Endodermal cell (in vitro differentiated cells): ENCODE measurements around the gene SGPP2. TPM values are rescaled to one million over a fixed set of nuclear protein-coding genes. Genes with fewer than 3 reads are reported as not detected.

Source experiments
- DNase-seq: peaks from one replicate; pipeline ENCODE4 v3.0.0-alpha.2; 2017
- H3K27ac ChIP-seq: 2 replicates; pipeline ENCODE4 v1.5.1; 2013; ENCODE audit warnings: mild to moderate bottlenecking, low read depth, low read length, moderate library complexity
- H3K27me3 ChIP-seq: 2 replicates; pipeline ENCODE4 v1.6.1; 2013; ENCODE audit warnings: mild to moderate bottlenecking, low read length, moderate library complexity; ENCODE audit not compliant: insufficient read depth, control insufficient read depth, poor library complexity, severe bottlenecking
- H3K36me3 ChIP-seq: 2 replicates; pipeline ENCODE4 v1.7.0; 2013; ENCODE audit warnings: mild to moderate bottlenecking, low read length, moderate library complexity; ENCODE audit not compliant: control insufficient read depth, insufficient read depth
- H3K4me1 ChIP-seq: one replicate; pipeline ENCODE4 v1.7.0; 2013; ENCODE audit warnings: low read length; ENCODE audit not compliant: control insufficient read depth, insufficient read depth
- H3K4me3 ChIP-seq: 2 replicates; pipeline ENCODE4 v1.5.1; 2013; ENCODE audit warnings: mild to moderate bottlenecking, low read length, moderate library complexity
- H3K9ac ChIP-seq: 2 replicates; pipeline ENCODE4 v1.6.1; 2013; ENCODE audit warnings: mild to moderate bottlenecking, low read length, moderate library complexity; ENCODE audit not compliant: poor library complexity, severe bottlenecking; ENCODE audit errors: extremely low read depth
- H3K9me3 ChIP-seq: 2 replicates; pipeline ENCODE4 v1.6.1; 2013; ENCODE audit warnings: mild to moderate bottlenecking, low read length, moderate library complexity; ENCODE audit not compliant: control insufficient read depth
- H3K27ac Mint-ChIP-seq: 2 replicates; pipeline ENCODE4 v1.8.0; 2020; ENCODE audit warnings: mixed read lengths
- H3K27me3 Mint-ChIP-seq: 2 replicates; pipeline ENCODE4 v1.8.0; 2021; ENCODE audit warnings: mild to moderate bottlenecking, mixed read lengths; ENCODE audit not compliant: insufficient read depth
- H3K36me3 Mint-ChIP-seq: 2 replicates; pipeline ENCODE4 v1.8.0; 2020; ENCODE audit warnings: low read depth, mixed read lengths
- H3K4me1 Mint-ChIP-seq: 2 replicates; pipeline ENCODE4 v1.8.0; 2020; ENCODE audit warnings: mixed read lengths
- H3K4me3 Mint-ChIP-seq: 2 replicates; pipeline ENCODE4 v1.8.0; 2020; ENCODE audit warnings: mild to moderate bottlenecking, moderate library complexity, mixed read lengths
- H3K9me3 Mint-ChIP-seq: 2 replicates; pipeline ENCODE4 v1.8.0; 2020; ENCODE audit warnings: mild to moderate bottlenecking, mixed read lengths
- WGBS, 2 experiments: methylation state at CpG; one replicate each; pipeline versions ENCODE4 v1.1.5 to v1.1.7; 2013; ENCODE audit warnings: missing lambda C conversion rate in 2 of 2, mixed read lengths in 1 of 2; ENCODE audit not compliant: insufficient coverage in 1 of 2, insufficient read length in 1 of 2; 5-methylcytosine and 5-hydroxymethylcytosine counted together
- total RNA-seq, 2 donors: library from RNA; stranded (reverse); fragmentation: NEBNext Ultra II Directional in 1 of 2; extraction: Animal tissue kit (Norgen Biotek cat#: 25700) in 1 of 2; gene quantifications; 2 replicates in 1 of 2; 3 replicates in 1 of 2; pipeline ENCODE4 v1.2.1, GENCODE V29; 2021
- TF ChIP-seq, protein P1 (sequence below): fragments of 200-600 bp; sonication (generic); conservative IDR thresholded peaks from 2 replicates; pipeline ENCODE4 v1.5.0; 2021; ENCODE audit warnings: antibody characterized with exemption, mild to moderate bottlenecking

The SGPP2 gene
- total RNA-seq, 2 donors from 2014 or later, result not detected

DNA sequence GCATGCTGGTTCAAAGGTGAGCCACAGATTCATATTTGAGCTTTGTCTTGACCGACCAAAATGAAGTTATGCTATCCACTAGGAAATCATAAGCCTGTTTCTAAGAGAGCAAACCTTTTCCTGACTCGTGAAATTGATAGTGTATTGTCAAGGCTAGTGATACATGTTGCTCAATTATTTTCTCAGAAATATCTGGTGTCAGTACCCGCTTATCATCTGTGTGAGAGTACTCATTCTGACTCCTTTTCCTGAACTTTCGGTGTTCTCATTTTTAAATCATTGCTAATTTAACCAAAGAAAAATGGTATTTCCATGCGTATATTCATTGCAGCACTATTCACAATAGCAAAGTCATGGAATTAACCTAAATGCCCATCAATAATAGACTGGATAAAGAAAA, 56.2 kb downstream of the SGPP2 start:
- Mint-ChIP-seq H3K4me3 (no peak overlapping the region), H3K4me1 (peaks cover 30% of the 10 kb centered on the region), H3K9me3 (no peaks in the 10 kb centered on the region), H3K36me3 (no peaks in the 10 kb centered on the region), H3K27me3 (peaks cover 70% of the 10 kb centered on the region), H3K27ac (no peak overlapping the region)
- H3K36me3 ChIP-seq, result no peaks in the 10 kb centered on the region
- WGBS, 2 experiments, result 73 to 96% methylated on average over 3 to 5 of the region's 5 CpGs
- peaks cover 5% of the 10 kb centered on the region for H3K4me1 ChIP-seq
- no peak overlapping the region for H3K4me3 ChIP-seq
- H3K9ac ChIP-seq, result no peak overlapping the region
- H3K9me3 ChIP-seq, result no peaks in the 10 kb centered on the region
- TF ChIP-seq, protein P1, sequence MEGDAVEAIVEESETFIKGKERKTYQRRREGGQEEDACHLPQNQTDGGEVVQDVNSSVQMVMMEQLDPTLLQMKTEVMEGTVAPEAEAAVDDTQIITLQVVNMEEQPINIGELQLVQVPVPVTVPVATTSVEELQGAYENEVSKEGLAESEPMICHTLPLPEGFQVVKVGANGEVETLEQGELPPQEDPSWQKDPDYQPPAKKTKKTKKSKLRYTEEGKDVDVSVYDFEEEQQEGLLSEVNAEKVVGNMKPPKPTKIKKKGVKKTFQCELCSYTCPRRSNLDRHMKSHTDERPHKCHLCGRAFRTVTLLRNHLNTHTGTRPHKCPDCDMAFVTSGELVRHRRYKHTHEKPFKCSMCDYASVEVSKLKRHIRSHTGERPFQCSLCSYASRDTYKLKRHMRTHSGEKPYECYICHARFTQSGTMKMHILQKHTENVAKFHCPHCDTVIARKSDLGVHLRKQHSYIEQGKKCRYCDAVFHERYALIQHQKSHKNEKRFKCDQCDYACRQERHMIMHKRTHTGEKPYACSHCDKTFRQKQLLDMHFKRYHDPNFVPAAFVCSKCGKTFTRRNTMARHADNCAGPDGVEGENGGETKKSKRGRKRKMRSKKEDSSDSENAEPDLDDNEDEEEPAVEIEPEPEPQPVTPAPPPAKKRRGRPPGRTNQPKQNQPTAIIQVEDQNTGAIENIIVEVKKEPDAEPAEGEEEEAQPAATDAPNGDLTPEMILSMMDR, result no peak
- no peak overlapping the region for H3K27ac ChIP-seq
- DNase-seq, result no peak
- peaks cover 59% of the 10 kb centered on the region for H3K27me3 ChIP-seq

DNA sequence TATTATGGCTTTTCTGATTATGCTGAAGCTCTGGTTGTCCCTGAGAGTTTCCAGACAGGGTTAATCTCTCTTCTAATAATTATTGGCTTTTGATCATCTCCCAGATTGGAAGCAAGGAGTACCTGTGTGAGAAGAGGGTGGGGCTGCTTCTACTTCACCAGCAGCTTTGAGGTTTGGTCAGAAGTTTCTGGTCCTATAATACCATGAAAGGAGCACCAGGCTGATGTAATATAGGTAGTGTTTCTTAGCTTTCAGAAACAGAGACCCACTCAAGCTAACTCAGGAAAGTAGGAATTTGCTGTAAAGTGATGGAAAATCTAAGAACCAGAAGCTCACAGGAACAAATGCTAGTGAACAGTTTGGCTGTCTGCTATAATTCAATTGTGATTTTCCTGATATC, 57.6 kb downstream of the SGPP2 start:
- H3K36me3 ChIP-seq, result no peaks in the 10 kb centered on the region
- TF ChIP-seq, protein P1, result no peak
- Mint-ChIP-seq H3K9me3 (no peaks in the 10 kb centered on the region), H3K4me3 (no peak overlapping the region), H3K36me3 (no peaks in the 10 kb centered on the region), H3K4me1 (peaks cover 34% of the 10 kb centered on the region), H3K27me3 (peaks cover 70% of the 10 kb centered on the region), H3K27ac (no peak overlapping the region)
- DNase-seq, result no peak
- H3K4me1 ChIP-seq, result peaks cover 5% of the 10 kb centered on the region
- H3K27ac ChIP-seq, result no peak overlapping the region
- no peak overlapping the region for H3K4me3 ChIP-seq
- H3K9ac ChIP-seq, result no peak overlapping the region
- peaks cover 60% of the 10 kb centered on the region for H3K27me3 ChIP-seq
- no peaks in the 10 kb centered on the region for H3K9me3 ChIP-seq

DNA sequence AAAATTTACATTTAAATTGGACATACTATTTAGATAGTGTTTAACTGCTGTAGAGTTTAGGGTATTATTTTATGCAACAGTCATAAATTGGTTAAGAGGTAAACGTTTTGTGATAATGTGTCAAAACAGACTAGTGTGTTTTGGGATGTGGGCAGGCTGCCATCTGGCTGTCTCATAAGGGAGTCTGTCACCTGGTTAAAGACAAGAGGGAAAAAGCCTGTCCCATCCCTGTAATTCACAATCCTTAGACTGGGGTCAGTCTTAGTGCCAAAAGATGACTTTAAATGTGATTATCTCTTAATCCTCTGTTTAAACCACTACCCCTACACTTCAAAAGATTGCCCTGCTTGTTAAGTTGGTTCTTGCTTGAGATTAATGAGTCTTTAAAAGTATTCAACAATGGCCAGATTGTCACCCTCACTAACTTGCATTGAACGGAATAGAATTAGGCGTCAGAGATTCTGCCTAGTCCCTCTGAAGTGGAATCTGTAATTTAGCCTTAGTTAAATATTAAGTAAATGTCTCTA, 59.2 kb downstream of the SGPP2 start:
- no peak overlapping the region for H3K4me3 ChIP-seq

More for the DNA sequence above, 59.2 kb downstream of the SGPP2 start:
- H3K27ac ChIP-seq, result no peak overlapping the region
- TF ChIP-seq, protein P1, result peak; percentile 65
- no peak for DNase-seq
- WGBS, 2 experiments, result 57 to 90% methylated on average over 2 to 3 of the region's 3 CpGs
- peaks cover 67% of the 10 kb centered on the region for H3K27me3 ChIP-seq
- H3K9ac ChIP-seq, result no peak overlapping the region
- Mint-ChIP-seq H3K9me3 (no peaks in the 10 kb centered on the region), H3K4me1 (peaks cover 25% of the 10 kb centered on the region), H3K27me3 (peaks cover 85% of the 10 kb centered on the region), H3K27ac (no peak overlapping the region), H3K36me3 (no peaks in the 10 kb centered on the region), H3K4me3 (no peak overlapping the region)
- H3K36me3 ChIP-seq, result no peaks in the 10 kb centered on the region
- H3K9me3 ChIP-seq, result no peaks in the 10 kb centered on the region
- H3K4me1 ChIP-seq, result peaks cover 5% of the 10 kb centered on the region
